SKM-1 treated with dmso at 0.1 percent for 144 hours (cell line): Measurements from ENCODE around the gene PKLR.
"Not testable (repeated sequence)": the region's sequence is repeated elsewhere in the genome, so short reads cannot be mapped to it uniquely, and the experiment has no call there.

Experiments
- DNase-seq: peaks from one replicate; lab custom pipeline; 2025; ENCODE audit not compliant: unreplicated experiment; lab: John Stamatoyannopoulos, UW

Gene PKLR

GRCh38 chr1:155318082-155318481 is 16.8 kb upstream of the PKLR start:
- no peak for DNase-seq

- no peak for DNase-seq
Measured at GRCh38 chr1:155316922-155317321, 15.7 kb upstream of the PKLR start.

GRCh38 chr1:155313261-155313660 is 12.0 kb upstream of the PKLR start:
- DNase-seq = no peak

DNA sequence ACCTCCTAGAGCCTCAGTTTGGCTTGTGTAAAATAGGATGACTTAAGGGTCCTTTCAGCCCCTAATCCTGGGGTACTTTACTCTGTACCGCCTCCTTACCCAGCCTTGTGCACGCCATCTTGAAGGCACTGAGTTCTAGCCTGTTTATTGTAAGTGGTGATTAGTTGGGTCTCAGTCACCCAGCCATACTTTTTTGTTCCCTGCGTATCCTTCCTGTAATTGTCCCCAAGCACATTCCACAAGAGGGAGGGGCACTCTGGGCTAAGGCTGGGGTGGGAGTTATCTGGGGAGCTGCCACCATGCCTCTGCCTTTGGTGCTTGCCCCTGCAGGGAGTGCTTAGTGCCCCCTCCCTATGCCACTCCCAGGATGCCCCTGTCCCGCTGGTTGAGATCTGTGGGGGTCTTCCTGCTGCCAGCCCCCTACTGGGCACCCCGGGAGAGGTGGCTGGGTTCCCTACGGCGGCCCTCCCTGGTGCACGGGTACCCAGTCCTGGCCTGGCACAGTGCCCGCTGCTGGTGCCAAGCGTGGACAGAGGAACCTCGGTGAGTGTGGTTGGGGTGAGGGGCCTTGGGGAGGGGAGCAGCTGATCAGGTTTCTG is 8.3 kb upstream of the PKLR start:
- DNase-seq = no peak

- peak; percentile 100 for DNase-seq
Measured at GRCh38 chr1:155308493-155309422, 7.5 kb upstream of the PKLR start, which contains the start of gene FDPS. Gene FDPS (plus strand): TSS chr1:155308866. CDS start chr1:155309790, 924 bp downstream.

- DNase-seq = peak; percentile 25
Measured at GRCh38 chr1:155307247-155307740, 6.1 kb upstream of the PKLR start.

DNA sequence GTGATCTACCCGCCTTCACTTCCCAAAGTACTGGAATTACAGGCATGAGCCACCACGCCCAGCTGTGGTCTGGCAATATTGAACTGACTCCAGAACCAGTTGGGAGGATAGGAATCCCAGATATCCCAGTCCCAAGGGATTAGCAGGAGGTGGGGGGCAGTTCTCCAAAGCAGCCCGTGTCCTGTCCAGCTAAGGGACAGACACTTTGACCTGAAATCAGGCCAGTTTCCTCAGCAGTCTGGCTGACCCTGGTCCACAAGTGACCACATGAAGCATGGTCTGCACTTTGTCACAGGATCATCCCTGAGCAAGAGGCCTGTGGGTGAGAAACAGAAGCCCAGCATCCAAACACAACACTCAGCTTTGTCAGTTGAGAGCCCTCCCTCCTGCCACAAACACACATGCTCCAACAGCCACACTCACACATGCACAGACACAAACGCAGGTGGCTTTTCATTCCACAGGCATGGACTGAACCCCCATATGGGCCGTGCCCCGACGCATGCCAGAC is 4.7 kb upstream of the PKLR start:
- DNase-seq = no peak

GRCh38 chr1:155304558-155305063 is 3.4 kb upstream of the PKLR start:
- DNase-seq = no peak

DNA sequence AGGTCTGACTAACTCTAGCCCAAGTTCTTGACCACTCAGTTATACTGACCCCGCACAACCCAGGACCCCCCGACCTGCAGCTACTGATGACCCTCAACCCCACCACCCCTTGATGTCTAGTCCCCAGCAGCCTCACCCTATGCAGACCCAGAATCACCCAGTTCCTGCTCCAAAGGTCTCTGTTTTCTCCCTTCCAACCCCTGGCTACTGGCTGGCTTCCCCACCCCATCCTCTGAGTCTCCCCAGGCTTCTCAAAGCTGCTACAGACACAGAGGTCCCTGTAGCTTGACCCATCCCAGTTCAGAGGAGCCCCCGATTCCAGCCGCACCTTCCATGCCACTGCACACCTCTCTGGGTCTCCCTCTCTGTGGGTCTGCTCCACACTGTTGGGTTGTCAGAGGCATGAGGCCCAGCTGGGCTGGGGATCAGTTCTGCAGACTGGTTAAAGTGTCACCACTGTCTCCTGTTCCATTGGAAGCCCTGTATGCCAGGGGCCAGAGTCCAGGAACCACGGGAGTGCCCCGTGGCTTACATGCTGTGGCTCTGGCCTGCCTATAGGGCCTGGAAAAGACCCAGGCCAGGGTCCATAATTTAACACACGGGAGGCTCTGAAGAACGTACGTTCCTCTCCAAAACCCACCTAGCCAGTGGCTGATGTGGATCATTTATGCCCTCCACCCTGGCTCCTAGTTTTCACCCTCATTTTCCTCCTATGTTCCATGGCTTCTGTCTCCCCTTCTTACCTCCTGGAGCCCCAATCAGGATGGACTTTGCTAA is 497 bp downstream of the PKLR start:
- DNase-seq = no peak

DNA sequence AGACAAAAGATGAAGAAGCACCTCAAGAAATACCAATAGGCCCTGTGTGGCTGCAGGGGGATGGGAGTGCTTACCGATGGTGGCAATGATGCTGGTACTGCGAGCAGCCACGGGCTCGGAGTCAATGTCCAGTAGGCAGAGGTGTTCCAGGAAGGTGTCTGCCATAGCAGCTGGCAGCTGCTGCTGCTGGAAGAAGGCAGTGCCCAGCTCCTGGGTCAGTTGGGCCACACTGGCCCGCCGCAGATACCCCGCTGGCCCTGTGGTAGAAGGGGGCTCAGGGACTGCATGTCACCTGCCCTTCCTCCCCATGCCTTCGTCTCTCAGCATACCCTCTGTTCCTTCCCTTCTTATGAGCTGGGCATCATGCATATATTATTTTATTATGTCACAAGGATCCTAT is 1.2 kb downstream of the PKLR start:
- no peak for DNase-seq

GRCh38 chr1:155297384-155297783 is 3.9 kb downstream of the PKLR start:
- DNase-seq = no peak

- no peak for DNase-seq
Measured at GRCh38 chr1:155296661-155297060, 4.6 kb downstream of the PKLR start.

GRCh38 chr1:155295942-155296267 is 5.3 kb downstream of the PKLR start:
- no peak for DNase-seq

- no peak for DNase-seq
Measured at GRCh38 chr1:155295183-155295941, 5.9 kb downstream of the PKLR start.

GRCh38 chr1:155294520-155295182 is 6.6 kb downstream of the PKLR start:
- DNase-seq = no peak

- no peak for DNase-seq
Measured at GRCh38 chr1:155293086-155293749, 8.0 kb downstream of the PKLR start.

- DNase-seq = not testable (repeated sequence)
Measured at GRCh38 chr1:155291006-155291405, 10.2 kb downstream of the PKLR start.

GRCh38 chr1:155287987-155288543 is 13.2 kb downstream of the PKLR start:
- no peak for DNase-seq

- DNase-seq = no peak
Measured at GRCh38 chr1:155286544-155286943, 14.7 kb downstream of the PKLR start.
